ENCODE measurements around the gene WT1.

DNA sequence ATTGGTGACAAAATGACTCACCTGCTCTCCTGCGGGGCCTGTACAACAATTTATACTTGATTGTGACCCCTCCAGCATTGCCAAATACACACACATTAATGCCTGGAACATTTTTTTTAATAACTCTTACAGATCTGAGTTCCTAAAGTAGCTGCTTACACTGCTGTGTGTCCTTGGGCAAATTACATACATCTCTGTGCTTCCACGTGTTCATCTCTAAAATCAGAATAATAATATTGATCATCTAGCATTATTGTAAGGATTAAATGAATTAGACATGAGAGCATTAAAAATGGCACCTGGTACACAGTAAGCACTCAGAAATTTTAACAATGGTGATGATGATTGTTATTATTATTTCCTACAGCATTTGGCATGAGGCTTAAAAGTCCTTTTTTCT, 21.5 kb upstream of the WT1 start:
- TF ChIP-seq TRIM24 (CRISPR knock-in tag; IDR thresholded peaks at IDR 0.05) (no peak), KLF16 (CRISPR knock-in tag; IDR thresholded peaks at IDR 0.05) (no peak), ZNF570 (CRISPR knock-in tag; IDR thresholded peaks at IDR 0.05; ENCODE audit: borderline replicate concordance) (no peak), TAF1 (CRISPR knock-in tag; IDR thresholded peaks at IDR 0.05) (no peak), ERF (CRISPR knock-in tag; IDR thresholded peaks at IDR 0.05) (no peak), SP5 (CRISPR knock-in tag; IDR thresholded peaks at IDR 0.05; ENCODE audit: borderline replicate concordance, low read depth) (no peak), ZBTB20 (CRISPR knock-in tag; IDR thresholded peaks at IDR 0.05; ENCODE audit: borderline replicate concordance, low read depth) (no peak)
- TF ChIP-seq, protein P1, sequence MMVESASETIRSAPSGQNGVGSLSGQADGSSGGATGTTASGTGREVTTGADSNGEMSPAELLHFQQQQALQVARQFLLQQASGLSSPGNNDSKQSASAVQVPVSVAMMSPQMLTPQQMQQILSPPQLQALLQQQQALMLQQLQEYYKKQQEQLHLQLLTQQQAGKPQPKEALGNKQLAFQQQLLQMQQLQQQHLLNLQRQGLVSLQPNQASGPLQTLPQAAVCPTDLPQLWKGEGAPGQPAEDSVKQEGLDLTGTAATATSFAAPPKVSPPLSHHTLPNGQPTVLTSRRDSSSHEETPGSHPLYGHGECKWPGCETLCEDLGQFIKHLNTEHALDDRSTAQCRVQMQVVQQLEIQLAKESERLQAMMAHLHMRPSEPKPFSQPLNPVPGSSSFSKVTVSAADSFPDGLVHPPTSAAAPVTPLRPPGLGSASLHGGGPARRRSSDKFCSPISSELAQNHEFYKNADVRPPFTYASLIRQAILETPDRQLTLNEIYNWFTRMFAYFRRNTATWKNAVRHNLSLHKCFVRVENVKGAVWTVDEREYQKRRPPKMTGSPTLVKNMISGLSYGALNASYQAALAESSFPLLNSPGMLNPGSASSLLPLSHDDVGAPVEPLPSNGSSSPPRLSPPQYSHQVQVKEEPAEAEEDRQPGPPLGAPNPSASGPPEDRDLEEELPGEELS (CRISPR knock-in tag; IDR thresholded peaks at IDR 0.05): no peak
- TF ChIP-seq, protein P2, sequence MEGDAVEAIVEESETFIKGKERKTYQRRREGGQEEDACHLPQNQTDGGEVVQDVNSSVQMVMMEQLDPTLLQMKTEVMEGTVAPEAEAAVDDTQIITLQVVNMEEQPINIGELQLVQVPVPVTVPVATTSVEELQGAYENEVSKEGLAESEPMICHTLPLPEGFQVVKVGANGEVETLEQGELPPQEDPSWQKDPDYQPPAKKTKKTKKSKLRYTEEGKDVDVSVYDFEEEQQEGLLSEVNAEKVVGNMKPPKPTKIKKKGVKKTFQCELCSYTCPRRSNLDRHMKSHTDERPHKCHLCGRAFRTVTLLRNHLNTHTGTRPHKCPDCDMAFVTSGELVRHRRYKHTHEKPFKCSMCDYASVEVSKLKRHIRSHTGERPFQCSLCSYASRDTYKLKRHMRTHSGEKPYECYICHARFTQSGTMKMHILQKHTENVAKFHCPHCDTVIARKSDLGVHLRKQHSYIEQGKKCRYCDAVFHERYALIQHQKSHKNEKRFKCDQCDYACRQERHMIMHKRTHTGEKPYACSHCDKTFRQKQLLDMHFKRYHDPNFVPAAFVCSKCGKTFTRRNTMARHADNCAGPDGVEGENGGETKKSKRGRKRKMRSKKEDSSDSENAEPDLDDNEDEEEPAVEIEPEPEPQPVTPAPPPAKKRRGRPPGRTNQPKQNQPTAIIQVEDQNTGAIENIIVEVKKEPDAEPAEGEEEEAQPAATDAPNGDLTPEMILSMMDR (CRISPR knock-in tag; IDR thresholded peaks at IDR 0.05): no peak
- TF ChIP-seq, protein P3, sequence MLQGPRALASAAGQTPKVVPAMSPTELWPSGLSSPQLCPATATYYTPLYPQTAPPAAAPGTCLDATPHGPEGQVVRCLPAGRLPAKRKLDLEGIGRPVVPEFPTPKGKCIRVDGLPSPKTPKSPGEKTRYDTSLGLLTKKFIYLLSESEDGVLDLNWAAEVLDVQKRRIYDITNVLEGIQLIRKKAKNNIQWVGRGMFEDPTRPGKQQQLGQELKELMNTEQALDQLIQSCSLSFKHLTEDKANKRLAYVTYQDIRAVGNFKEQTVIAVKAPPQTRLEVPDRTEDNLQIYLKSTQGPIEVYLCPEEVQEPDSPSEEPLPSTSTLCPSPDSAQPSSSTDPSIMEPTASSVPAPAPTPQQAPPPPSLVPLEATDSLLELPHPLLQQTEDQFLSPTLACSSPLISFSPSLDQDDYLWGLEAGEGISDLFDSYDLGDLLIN (CRISPR knock-in tag; IDR thresholded peaks at IDR 0.05; ENCODE audit: borderline replicate concordance): no peak

Measured in HepG2 (cell line).